ENCODE measurements around the gene DIS3L2. TPM values are rescaled to one million over a fixed set of nuclear protein-coding genes. Genes with fewer than 3 reads are reported as not detected.
A peak's percentile ranks its signal among the peaks of the same experiment; 100 is the strongest.

Gene DIS3L2, protein sequence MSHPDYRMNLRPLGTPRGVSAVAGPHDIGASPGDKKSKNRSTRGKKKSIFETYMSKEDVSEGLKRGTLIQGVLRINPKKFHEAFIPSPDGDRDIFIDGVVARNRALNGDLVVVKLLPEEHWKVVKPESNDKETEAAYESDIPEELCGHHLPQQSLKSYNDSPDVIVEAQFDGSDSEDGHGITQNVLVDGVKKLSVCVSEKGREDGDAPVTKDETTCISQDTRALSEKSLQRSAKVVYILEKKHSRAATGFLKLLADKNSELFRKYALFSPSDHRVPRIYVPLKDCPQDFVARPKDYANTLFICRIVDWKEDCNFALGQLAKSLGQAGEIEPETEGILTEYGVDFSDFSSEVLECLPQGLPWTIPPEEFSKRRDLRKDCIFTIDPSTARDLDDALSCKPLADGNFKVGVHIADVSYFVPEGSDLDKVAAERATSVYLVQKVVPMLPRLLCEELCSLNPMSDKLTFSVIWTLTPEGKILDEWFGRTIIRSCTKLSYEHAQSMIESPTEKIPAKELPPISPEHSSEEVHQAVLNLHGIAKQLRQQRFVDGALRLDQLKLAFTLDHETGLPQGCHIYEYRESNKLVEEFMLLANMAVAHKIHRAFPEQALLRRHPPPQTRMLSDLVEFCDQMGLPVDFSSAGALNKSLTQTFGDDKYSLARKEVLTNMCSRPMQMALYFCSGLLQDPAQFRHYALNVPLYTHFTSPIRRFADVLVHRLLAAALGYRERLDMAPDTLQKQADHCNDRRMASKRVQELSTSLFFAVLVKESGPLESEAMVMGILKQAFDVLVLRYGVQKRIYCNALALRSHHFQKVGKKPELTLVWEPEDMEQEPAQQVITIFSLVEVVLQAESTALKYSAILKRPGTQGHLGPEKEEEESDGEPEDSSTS
- polyA plus RNA-seq (ENCODE audit: insufficient read length in 4 of 4) = 10 to 100 TPM; 31.2 to 37.7 (median 34.6) TPM

DNA sequence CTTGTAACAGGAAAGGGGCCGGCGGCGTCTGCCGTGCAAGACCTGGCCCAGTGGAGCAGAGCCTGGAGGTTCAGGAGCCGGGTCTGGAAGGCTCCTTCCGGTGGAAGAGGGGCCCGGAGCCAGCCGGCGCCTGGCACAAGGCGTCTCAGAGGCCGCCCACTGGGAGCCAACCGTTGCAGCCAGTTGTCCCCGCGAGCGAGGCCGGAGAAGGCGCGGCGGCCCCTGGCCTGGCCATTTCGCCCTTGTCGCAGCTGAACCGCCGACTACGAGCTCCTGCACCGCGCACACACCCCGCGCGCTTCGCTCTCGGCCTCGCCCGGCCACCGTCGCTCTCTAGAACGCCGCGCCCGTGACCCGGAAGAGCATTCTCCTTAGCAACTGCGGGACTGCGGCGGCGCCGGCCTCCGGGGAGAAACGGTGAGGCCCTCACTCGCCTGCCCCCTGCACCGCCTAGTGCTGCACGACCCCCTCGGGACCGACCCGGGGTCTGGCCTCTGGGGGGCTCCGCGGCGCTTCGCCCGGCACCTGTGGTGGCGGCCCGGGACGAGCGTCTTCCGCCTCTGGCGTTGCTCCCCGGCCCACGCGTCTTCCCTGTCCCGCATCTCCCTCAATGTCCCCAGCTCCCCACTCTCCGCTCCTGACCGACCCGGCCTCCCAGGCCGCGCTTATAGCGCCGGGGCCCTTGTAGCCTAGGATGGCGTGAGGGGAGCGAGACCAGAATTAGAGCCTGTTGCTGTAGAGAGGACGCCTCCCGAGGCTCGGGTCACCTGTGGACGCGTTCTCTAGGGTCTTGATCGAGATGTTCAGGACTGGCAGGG lies at the start of gene DIS3L2:
Gene DIS3L2, plus strand, starts transcription at position 365 of the 818 bp plus-strand sequence. CDS start 53,215 bp downstream, outside the sequence.
- peak; percentile 67 to 76 (median 71) for DNase-seq (ENCODE audit: low read depth in 4 of 4, low spot score in 3 of 4)

DNA sequence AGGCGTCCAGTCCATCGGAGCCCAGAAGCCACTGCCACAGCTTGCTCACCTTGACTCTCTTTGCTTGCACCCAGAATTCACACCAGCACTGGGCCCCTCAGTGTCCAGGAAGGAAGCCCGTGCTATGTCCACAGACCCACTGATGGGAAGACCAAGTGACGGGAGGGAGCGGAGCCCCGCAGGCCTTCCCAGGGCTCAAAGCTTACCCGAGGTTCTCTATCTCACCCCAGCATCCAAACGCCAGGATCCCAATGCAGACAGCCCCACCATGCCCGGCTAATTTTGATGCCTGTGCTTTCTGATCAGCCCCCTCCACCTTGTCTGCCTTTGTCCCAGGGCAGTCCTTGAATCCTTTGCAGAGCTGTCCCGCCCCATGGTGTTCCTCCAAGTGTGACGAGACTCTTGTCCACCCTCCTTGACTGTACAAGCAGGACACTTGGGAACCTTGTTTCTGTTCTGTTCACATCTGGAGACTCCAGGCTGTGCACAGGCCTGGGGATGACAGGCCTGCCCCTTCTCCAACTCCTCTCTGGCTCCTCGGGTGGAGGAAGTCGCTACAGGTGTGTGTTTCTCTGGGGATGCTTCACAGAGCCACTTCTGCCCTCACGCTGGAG lies 47.3 kb upstream of the DIS3L2 start:
- DNase-seq (ENCODE audit: low read depth in 4 of 4, low spot score in 3 of 4) = no peak

DNA sequence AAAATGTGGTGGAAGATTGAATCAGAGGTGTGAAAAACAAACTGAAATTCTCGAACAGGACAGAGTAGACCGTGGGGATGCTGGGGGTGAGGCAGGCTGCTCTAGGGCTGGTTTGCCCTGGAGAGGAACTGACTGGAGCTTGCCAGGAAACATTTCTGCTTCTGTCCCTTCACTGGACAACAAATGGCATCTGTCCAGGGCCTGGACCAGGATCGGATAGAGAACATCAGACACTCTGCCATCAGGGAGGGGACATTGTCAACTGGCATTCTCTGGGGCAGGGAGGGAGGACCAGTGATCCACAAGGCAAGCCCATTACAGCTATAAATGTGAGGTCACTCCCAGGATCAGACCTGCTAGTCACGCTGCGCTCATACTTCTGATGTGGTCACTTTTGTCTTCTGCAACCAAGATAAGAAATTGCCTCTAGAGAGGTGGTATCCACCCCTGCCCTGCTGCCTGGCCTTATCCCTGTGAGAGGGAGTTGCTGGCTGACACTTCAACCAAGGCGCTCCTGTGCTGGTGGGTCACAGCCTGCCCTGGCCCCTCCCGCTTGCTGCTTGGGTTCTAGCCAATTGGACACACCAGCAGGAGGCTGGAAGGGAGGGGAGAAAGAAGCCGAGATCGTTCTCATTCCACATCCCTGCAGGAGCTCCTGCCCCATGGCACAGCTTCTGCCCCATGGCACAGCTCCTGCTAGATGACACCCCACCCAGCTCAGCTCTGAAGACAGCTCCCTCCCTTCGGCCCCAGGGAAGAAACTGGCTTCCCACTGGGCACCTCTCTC lies 44.0 kb upstream of the DIS3L2 start:
- no peak for DNase-seq (ENCODE audit: low read depth in 4 of 4, low spot score in 3 of 4)

DNA sequence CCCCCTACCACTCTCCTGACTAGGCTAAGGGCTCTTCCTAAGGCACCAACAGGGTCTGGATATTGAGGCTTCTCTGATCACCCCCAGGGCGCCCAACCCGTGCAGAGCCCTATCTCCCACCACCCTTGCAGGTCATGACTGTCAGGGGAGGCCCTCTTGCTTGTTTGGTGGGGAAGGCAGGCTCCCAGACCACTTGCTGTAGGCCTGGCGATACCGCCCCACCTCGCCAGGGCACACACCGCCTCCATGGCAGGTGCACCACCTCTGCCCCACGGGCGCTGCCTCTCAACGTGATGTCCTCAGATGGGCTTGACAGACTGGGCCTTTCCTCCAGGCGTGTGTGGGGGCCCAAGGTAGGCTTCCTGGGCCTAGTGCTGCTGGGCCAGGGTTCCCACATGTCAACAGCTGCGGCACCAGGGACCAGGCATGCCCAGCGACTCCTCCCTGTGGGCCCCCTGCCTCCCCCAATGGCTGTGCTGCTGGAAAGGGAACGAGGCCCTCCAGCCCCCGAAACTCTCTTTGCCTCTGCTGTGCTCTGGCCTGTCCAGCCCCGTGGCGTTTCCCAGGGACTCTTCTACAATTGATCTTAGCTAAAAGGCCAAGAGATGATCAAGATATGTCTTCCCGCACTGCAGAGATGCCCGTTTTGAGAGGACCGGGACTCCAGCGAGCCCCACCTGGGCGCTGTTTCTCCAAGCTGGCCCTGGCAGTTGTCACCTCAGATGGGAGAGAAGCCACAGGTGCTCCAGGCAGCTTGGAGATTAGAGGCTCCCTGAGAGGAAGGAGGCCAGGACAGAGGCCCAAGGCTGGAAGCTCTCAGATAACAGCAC lies 42.8 kb upstream of the DIS3L2 start:
- DNase-seq (ENCODE audit: low read depth in 4 of 4, low spot score in 3 of 4) = no peak

DNA sequence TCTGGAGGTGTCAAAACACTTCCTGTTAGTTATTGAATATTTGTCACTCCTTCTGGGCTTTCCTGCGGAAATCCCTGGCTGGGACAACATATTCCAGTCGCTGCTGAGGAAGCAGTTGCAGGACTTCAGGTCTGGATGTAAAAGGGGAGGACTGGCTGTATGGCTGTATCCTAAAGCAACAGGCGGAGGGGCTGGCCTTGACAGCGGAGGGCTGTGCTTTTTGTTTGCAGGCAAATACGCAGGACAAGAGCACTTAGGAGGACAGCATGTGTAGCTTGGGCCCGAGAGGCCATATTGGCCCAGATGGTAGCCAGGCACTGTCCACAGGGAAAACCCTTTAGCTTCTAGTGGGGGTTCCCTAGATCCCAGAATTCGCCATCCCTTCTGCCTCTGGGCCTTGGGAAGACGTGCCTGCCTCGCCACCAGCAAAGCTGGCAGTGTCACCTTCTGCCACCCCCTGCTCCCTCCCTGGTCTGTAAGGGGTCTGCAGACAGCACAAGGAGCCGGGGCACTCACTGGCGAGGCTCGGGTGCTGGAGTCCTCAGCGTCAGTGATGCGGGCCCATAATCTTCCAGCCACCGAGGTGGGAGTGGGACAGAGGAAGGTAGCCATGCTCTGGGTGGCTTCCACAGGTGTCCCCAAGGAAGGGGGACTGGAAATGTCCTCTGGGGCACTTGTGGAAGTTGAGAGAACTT lies 42.0 kb upstream of the DIS3L2 start:
- no peak for DNase-seq (ENCODE audit: low read depth in 4 of 4, low spot score in 3 of 4)

DNA sequence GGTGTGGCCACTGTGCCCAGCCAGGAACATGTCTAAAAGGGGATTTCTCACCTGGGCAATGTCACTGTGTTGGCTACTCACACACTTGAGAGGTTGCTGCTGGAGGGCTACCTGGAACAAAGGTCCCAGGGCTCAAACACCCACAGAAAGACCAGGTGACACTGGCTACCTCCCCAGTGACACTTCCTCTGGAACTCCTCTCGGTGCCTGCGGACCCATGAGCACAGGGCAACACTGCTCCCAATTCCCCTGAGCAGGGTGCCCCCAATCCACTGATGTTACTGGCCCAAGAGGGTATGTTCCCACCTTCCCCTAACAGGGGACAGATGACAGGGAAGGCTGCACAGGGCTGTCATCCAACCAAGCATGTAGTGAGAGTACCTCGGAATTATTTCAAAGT lies 41.1 kb upstream of the DIS3L2 start:
- DNase-seq (ENCODE audit: low read depth in 4 of 4, low spot score in 3 of 4) = no peak

DNA sequence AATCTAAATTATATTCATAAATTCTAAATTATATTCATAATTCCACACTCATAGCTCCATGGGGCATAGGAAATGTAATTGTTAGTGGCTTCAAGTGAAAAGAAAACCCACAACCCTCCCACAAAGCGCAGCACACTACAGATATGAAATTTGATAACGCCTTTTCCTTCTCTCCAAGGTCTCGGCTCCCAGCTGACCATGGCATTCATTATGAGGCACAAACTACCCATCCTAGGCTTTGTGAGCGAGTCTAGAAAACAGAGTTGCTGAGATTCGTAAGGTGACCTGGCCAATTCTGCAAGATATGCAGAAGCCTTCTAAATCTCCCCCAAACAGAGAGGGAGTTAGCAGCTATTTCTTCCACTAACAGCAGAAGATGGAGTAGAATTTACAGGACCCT lies 40.7 kb upstream of the DIS3L2 start:
- no peak for DNase-seq (ENCODE audit: low read depth in 4 of 4, low spot score in 3 of 4)

DNA sequence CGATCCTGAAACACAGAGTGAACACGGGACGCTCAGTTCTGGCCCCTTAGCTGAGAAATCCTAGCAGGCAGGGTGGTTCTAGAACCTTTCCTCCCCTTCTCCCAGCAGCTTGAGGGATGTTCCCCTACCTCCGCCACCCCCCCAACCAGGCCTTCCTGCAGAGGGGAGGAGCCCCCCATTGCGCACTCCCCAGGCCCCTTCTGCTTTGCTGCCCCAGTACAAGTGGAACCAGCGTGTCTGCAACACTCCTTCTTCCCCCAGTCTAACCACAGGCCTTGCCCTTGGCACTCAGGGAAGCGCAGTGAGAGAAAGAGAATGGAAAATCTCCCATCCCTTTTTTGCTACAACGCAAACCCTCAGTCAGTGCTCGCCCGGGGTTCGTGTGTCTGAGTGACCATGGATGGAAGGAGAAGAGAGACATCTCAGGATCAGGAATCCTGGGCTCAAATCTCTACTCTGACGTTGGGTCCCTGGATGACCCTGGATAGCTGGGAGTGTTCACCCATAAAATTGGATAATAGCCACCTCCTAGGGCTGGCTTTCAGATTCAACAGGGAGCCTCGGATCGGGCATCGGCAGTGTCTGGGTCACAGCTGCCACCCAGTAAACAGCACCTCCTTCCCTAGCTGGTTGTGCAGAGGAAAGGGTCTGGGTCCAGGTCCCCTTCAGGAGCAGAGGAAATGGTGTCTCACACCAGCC lies 39.1 kb upstream of the DIS3L2 start:
- DNase-seq (ENCODE audit: low read depth in 4 of 4, low spot score in 3 of 4) = no peak

DNA sequence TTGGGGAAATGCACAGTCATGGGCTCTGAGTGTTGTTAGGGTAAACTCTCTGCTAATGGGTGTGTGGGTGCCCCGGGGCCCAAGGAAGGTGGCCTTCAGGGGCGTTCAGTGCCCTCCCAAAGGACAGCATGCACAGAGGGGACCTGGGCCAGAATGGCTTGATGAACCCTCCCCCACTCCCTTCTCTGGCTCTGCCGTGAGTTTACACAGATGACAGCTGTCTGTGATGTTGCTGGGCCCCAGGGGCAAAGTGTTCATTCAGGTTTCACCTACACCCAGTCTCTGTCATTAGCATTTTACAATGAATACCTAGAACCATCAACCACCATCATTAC lies 38.5 kb upstream of the DIS3L2 start:
- DNase-seq (ENCODE audit: low read depth in 4 of 4, low spot score in 3 of 4) = no peak

DNA sequence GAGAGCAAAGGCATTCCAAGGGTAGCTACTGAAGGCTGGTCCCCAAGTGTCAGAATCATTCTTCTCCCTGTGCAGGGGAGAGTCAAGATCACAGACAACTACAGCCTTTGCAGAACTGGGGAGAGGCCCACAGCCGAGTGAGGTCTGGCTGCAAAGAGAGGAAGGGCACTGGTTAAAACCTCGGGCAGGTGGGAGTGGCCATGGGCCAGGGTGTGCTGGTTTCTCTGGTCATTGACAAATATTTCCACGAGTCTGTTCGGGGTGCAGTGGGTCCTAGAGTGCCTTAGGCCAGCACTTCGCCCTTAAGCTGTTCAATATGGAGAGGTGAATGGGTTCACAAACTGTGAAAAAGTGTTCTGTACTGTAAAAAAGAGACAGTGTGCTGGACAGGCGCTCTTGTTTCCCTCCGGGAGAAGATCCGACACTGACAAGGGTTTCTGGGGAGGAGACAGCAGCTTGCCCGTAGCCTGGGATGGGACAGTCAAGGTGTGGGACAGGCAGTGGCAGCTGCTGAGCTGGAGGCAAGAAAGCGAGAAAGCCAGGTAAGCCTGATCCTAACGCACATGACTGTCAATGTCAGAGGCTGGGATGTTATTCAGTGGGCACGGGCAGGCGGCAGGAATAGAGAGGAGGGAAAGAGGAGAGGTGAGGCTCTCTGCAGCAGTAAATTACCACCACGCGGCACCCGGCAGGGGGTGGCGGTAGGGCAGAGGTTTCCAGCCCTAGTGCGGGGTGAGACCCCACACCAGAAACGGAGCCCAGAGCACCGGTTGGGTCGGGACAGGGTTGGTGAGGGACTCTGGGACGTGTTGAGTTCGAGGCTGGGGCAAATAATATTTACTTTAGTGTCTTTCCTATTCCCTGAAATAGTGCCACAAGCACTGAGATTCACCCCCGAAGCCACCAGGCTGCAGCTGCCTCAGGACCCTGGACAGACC lies 37.3 kb upstream of the DIS3L2 start:
- DNase-seq (ENCODE audit: low read depth in 4 of 4, low spot score in 3 of 4) = no peak

DNA sequence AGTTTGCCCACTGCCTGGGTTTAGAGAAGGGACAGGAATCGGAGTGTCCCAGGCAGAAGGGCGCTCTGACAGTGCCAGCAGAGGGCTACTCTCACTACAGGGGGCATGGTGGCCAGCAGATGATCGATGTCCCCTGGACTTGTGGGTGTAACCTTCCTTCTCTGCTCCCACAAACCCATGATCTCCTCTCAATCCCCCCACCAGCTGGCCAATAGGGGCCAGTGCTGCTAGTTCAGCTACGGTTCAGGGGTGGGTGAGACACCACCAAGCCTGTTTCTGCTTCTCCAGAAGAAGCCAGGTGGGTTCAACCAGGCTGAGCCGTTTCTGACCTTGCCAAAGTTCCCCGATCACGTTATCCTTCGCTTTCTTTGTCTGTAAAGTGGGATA lies 36.6 kb upstream of the DIS3L2 start:
- no peak for DNase-seq (ENCODE audit: low read depth in 4 of 4, low spot score in 3 of 4)

DNA sequence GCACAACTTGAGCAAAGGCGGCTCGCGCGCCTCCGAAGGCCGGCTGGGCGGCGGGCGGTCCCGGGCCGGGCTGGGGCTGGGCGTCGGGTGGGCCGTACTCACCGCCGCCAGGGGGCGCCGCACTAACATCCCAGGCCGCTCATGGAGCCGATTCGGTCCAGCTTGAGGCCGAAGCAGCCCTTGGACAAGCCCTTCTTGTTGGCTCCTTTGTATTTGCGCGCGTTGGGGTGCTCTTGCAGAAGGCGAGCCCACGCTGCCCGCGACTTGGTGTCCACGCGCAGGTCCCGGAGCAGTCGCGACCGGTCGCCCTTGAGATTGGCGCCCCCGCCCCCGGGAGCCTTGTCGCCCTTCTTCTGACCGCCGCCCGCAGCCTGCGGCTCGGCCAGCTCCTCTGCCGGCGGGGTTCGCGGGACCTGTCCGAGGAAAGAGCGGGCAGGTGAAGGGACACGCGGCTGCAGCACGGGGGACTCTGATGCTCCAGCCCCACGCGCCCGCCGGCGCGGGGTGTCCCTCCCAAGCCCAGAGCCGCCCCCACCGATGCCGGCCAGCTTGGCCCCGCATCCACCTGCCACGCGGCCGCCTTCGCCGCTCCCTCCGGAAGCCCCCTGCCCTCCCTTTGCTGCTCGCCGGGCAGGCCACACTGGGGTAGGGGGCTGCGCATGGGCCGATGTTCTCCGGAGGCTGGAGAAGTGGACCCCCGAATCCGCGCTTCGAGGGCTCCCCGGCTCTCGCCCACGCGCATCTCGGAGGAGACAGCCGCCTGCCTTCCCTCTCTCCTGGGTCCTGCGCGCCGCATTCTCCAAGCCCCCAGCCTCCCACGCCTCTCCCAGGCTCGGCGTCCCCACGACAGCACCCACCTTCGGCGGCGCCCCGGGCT lies 36.0 kb upstream of the DIS3L2 start:
- peak in 3 of 4 donors; percentile 65 to 82 (median 69) for DNase-seq (ENCODE audit: low read depth in 4 of 4, low spot score in 3 of 4)

DNA sequence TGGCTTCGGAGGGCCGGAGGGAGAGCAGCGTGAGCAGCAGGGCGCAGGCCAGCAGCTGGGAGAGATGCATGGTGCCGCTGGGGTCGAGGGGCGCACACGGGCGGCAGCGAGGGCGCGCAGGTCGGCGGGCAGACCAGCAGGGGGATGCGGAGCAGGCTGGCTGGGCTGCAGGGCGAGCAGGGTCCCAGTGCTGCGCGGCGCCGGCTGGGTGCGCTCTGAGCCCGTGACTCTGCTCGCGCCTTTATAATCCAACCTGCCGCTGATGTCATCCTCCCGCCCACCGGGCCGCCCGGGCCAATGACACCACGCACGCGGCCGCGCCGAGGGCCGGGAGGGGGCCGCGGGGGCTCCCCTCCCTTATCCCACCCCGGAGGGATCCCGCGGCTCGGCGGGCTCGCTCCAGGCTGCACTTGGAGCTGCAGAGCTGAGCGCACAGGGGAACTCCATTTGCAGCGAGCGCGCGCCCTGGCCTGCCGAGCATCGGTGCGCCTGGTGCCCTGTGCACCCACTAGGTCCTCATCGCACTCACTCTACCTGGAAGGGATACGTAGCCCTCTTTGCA lies 35.3 kb upstream of the DIS3L2 start, which contains the start of gene NPPC:
Gene NPPC, minus strand, starts transcription at position 217 of the 562 bp plus-strand sequence. Its CDS starts 147 bp downstream, at position 70.
- peak in 3 of 4 donors; percentile 53 to 69 (median 59) for DNase-seq (ENCODE audit: low read depth in 4 of 4, low spot score in 3 of 4)

DNA sequence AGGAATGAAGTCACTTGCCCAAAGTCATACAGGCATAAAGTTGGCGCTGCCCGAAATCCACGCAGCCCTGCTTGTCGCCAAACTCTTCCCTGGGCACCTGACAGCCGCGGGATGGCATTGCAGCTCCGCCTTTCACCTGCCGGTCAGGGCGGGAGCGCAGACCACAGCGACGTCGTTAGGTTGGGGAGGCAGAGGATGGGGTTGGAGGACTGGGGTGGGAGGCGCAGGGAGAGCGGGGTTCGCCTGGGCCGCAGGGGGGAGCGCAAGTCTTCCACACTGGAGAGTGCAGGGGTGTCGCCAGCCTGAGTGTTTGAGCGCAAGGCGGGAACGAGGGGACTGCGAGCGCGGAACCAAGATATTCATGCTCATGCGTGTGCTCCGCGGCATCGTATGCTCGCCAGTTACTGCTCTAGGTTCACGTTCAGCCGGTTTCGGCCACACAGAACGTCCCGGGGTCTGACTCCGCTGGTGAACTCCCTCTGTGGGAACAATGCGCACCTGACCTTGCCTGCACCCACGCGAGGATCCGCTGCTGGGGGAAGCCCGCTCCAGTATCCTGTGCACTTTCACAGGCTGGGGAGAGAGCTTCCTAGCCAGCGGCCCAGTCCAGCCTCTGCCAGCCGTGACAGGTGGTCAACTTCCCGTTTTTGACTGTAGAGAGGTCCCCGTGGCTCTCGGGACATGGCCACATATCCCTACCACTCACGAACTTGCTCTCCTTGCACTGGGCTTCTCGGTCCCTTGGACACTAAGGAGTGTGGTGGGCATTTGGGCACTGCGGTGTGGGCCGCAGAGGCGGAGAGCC lies 34.5 kb upstream of the DIS3L2 start:
- DNase-seq (ENCODE audit: low read depth in 4 of 4, low spot score in 3 of 4) = peak in 1 of 4 donors; percentile 64
